GM19468 (cell line): ENCODE results near the gene IFIT2.
"Not testable (repeated sequence)": the region's sequence is repeated elsewhere in the genome, so short reads cannot be mapped to it uniquely, and the experiment has no call there.

Experiments used
- ATAC-seq: cut with Tn5 transposase; IDR thresholded peaks from one replicate; pipeline ENCODE4 v1.9.1; 2021; ENCODE audit warnings: mild to moderate bottlenecking, moderate library complexity, moderate number of reproducible peaks; ENCODE audit not compliant: unreplicated experiment; ENCODE audit errors: extremely low read depth

IFIT2 gene

DNA sequence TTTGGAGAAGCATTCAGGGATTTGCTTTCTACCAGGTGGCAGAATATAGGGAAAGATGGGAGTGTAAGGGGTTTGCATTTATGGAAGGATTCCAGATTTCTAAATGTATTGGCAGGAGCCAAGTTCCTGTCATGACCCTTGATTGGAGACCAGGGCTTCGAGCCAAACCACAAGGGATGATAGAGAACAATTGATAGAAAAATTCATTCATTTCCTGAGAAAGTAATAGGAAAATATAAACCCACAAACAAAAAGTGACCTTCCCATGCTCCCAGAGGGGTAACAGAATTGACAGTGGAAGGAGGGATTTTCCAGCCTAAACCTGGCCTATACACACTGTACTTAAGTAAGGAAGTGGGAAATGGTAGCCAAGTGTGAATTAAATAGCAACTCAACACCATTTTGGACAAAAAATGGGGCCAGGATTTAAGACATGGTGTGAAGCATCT, 22.4 kb upstream of the IFIT2 start:
- no peak for ATAC-seq

DNA sequence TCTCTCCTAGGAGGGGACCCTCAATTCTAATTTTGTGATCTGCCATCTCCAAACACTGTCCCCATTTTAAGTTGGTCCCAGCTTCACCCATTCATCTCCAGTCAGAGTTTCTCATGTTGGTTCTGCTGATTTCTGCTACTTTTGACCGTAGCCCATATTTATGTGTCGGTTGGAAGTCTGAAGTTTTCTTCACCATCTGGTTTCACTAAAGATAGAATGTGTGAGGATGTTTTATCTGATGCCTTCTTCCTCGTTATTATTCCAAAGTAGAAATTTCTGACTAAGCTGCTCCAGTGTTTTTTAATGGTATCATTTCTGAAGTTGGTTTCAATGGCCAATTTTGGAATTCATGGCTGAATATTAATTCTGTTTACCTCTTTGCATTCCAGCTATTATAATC, 21.3 kb upstream of the IFIT2 start:
- ATAC-seq: no peak

DNA sequence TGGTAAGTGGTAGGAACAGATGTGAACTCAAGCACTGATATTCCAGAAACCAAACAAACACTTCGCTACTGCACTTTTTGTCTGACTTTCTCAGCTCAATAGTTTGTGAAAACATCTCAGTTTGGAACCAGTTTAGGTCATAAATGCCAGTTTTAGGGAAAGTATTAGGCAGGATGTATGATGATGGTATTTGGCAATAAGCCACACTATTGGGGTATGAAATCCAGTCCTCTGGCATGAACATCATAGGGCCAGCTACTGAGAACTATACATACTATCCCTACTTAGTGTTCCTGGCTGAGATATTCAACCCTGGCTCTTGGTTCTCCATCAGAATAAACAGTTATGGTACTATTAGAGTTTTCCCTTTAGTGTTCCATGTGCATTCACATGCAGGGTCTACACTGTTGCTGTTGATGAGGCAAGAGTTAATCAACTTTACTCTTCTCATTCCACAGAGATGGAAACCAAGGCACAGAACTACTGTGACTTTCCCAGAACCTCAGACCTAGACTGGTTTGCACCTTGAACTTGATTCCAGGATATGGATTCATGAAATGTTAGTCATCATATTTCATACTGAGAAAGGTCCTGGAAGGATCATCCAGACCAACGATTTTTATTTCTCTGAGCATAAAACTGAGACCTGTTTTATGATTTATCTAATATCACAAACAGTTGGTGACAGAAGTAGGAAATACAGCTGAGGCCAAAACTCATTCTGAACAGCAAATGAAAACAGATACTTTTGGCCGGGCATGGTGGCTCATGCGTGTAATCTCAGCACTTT, 20.0 kb upstream of the IFIT2 start:
- ATAC-seq: no peak

- no peak for ATAC-seq
Observed at GRCh38 chr10:89283025-89283935, 18.6 kb upstream of the IFIT2 start.

- no peak for ATAC-seq
Observed at GRCh38 chr10:89283936-89284475, 17.8 kb upstream of the IFIT2 start.

GRCh38 chr10:89284711-89285110, 17.1 kb upstream of the IFIT2 start:
- not testable (repeated sequence) for ATAC-seq

DNA sequence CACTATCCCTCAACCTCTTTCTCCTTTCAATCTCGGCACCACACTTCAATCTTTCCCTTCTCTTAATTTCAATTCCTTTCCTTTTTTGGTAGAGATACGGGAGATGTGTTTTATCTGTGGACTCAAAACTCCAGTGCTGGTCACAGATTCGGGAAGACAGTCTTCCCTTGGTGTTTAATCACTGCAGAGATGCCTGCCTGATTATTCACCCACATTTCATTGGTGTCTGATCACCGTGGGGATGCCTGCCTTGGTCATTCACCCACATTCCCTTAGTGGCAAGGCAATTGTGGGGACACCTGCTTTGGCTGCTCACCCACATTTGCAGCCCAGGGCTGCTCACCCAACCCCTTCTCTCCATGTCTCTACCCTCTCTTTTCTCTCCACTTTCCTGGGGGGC, 16.5 kb upstream of the IFIT2 start:
- not testable (repeated sequence) for ATAC-seq

DNA sequence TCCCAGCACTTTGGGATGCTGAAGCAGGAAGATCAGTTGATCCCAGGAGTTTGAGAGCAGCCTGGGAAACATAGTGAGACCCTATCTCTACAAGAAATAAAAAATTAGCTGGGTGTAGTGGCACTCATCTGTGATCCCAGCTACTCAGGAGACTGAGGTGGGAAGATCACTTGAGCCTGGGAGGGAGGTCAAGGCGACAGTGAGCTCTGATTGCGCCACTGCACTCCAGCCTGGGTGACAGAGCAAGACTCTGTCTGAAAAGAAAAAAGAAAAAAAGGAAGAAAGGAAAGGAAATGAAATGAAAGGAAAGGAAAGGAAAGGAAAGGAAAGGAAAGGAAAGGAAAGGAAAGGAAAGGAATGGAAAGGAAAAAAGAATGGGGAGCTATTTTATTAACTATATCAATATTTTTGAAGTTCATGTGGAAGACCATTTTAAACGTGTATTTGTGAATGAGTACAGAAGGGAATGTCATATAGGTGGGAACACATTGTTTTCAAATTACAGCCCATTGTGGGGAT, 7.1 kb upstream of the IFIT2 start:
- ATAC-seq: no peak

- no peak for ATAC-seq
Observed at GRCh38 chr10:89295597-89295996, 6.2 kb upstream of the IFIT2 start.

- no peak for ATAC-seq
Observed at GRCh38 chr10:89296220-89296648, 5.6 kb upstream of the IFIT2 start.

DNA sequence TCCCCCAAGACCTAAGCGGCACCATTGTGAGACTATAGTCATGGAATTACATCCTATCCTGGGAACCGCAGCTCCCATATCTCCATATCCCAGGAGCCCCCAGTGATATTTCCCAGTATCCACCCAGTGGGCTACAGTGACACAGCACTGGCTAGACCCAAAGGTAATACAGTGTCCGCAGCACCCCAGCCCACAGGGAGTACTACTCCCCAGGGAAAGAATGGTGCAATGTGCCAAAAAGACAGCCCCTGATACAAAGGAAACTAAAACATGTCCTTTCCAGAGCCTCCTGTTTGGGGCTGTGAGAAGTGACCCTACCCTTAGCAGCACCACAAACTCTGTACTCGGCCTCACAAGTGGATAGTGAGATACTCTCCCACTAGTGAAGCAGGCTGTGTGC, 4.5 kb upstream of the IFIT2 start:
- ATAC-seq: no peak

- no peak for ATAC-seq
Observed at GRCh38 chr10:89297791-89298190, 4.1 kb upstream of the IFIT2 start.

- ATAC-seq: no peak
Observed at GRCh38 chr10:89299031-89299430, 2.8 kb upstream of the IFIT2 start.

DNA sequence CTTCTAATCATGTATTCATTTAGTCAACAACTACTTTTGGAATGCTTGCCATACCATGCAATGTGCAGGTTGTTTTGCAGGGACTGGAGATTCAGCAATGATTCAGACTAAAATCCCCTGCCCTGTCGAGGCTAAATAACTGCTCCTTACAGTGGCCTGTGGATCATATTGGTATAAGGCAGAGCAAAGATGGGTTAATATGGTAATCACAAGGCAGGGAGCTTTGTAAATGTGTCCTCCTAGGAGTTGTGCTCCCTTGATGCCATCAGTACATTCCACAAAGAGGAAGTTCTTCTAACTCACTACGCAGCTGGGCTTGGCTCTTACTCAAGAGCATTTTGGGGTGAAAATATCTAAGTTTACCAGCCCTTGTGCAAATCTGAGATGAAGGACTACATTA, 614 bp upstream of the IFIT2 start:
- no peak for ATAC-seq

DNA sequence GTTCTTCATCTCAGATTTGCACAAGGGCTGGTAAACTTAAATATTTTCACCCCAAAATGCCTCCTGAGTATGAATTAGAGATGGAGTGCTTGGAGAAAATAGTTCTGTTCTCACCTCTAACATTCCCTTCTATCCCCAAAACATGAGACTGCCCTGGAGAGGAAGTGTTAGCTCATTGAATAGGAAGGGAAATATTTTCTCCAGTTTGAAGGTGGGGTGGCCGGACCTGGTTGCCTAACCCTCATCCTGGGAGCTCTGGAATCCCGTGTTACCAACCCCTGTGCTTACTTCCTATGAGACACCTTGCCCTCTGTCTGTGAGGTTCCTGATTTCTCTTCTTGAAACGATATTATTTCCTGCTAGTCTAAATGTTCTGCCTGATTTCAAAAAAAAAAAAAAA, 779 bp downstream of the IFIT2 start:
- no peak for ATAC-seq

DNA sequence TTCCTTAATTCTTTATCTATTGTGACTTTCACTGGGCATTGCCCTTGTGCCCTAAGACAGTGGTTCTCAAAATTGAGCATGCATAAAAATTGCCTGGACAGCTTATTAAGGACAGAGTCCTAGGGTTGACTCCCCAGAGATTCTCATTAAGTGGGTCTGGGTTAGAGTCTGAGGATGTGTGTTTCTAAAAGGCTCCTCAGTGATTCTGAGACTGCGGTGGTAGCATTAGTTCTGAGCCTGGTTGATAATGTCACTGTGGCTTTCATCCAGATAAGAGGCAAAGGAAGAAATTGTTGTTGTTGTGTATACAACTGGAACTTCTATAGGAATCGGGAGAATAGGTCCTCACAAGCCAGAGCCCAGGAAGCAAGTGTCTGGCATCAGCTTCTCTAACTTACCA, 1.3 kb downstream of the IFIT2 start:
- no peak for ATAC-seq

GRCh38 chr10:89304026-89304425, 2.2 kb downstream of the IFIT2 start:
- ATAC-seq: no peak

GRCh38 chr10:89304446-89304845, 2.6 kb downstream of the IFIT2 start:
- no peak for ATAC-seq

DNA sequence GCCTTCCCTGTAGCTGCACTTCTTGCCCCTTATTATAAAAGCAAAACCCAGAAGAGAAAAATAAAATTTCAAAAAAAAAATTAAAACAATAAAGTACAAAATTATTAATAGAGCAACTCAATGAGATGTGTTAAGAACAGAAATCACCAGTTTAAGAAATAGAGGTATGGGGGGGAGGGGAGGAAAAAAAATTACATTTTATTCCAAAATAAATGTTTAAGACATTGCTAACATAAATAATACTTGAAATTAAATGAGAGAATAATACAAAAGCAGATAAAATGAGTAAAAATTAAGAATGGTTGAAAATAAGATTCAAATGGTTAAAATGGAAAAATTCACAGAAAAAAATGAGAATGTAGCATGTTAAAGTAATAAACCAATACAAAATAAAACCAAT, 3.1 kb downstream of the IFIT2 start:
- ATAC-seq: no peak

DNA sequence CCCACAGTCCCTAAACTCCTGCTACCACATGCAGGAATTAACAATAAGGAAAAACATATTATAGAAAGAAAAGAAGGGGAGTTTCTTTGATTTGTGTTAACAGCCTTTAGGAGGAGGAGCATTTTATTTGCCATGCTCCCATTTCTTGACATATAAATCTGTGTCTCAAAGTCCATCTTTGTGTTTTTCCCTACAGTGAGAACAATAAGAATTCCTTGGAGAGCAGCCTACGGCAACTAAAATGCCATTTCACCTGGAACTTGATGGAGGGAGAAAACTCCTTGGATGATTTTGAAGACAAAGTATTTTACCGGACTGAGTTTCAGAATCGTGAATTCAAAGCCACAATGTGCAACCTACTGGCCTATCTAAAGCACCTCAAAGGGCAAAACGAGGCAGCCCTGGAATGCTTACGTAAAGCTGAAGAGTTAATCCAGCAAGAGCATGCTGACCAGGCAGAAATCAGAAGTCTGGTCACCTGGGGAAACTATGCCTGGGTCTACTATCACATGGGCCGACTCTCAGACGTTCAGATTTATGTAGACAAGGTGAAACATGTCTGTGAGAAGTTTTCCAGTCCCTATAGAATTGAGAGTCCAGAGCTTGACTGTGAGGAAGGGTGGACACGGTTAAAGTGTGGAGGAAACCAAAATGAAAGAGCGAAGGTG, 4.1 kb downstream of the IFIT2 start:
- ATAC-seq: no peak
